K562 (cell line): Measurements from ENCODE around the gene TMEM14C. TPM values are rescaled to one million over a fixed set of nuclear protein-coding genes. Genes with fewer than 3 reads are reported as not detected.

Experiments
- ASH1L ChIP-seq: fragments of 450-650 bp; IDR thresholded peaks from 2 replicates; pipeline ENCODE4 v1.6.1; 2018; ENCODE audit warnings: borderline replicate concordance, mild to moderate bottlenecking, low read depth; ENCODE audit not compliant: partially characterized antibody
- CHD4 ChIP-seq: fragments of 200-600 bp; sonication (generic); IDR thresholded peaks from 3 replicates; pipeline ENCODE4 v1.6.1; 2012; ENCODE audit warnings: low read depth, mild to moderate bottlenecking, mixed read lengths, low read length, inconsistent platforms; ENCODE audit not compliant: insufficient read depth, insufficient replicate concordance, poor library complexity, severe bottlenecking
- EHMT2 ChIP-seq: fragments of 450-650 bp; IDR thresholded peaks from 2 replicates; pipeline ENCODE4 v1.6.1; 2018; ENCODE audit warnings: antibody characterized with exemption
- EWSR1 ChIP-seq: fragments of 450-650 bp; IDR thresholded peaks from 2 replicates; pipeline ENCODE4 v1.6.1; 2018; ENCODE audit warnings: borderline replicate concordance, mild to moderate bottlenecking, low read depth, moderate library complexity; ENCODE audit not compliant: partially characterized antibody
- HEY1 ChIP-seq: fragments of 250-450 bp; sonication (Bioruptor Pico); IDR thresholded peaks from 2 replicates; pipeline ENCODE4 v1.5.0; 2020; ENCODE audit warnings: mild to moderate bottlenecking, moderate library complexity, borderline replicate concordance
- IRF2 ChIP-seq: sonication (generic); formaldehyde crosslinking; IDR thresholded peaks from 2 replicates; pipeline ENCODE4 v1.8.1; 2022; ENCODE audit warnings: mild to moderate bottlenecking, missing genetic modification reagents
- MAFF ChIP-seq: IDR thresholded peaks from 2 replicates; pipeline ENCODE4 v1.6.1; 2012; ENCODE audit warnings: low read length, improper control_type of control experiment
- NCOR1 ChIP-seq: fragments of 450-650 bp; IDR thresholded peaks from 2 replicates; pipeline ENCODE4 v1.6.1; 2016; ENCODE audit warnings: mild to moderate bottlenecking, moderate library complexity
- NFE2 ChIP-seq: IDR thresholded peaks from 2 replicates; pipeline ENCODE4 v1.6.1; 2014; ENCODE audit warnings: antibody characterized with exemption, low read depth
- PHB ChIP-seq: fragments of 250-450 bp; sonication (Bioruptor Pico); IDR thresholded peaks from 2 replicates; pipeline ENCODE4 v1.5.0; 2021
- PML ChIP-seq: IDR thresholded peaks from 2 replicates; pipeline ENCODE4 v1.6.1; 2012; ENCODE audit warnings: low read length, inconsistent platforms
- POU5F1 ChIP-seq: fragments of 150-350 bp; IDR thresholded peaks from 2 replicates; pipeline ENCODE4 v1.6.1; 2014; ENCODE audit warnings: borderline replicate concordance, low read length, low read depth, mild to moderate bottlenecking; ENCODE audit not compliant: partially characterized antibody
- PYGO2 ChIP-seq: fragments of 450-650 bp; IDR thresholded peaks from 2 replicates; pipeline ENCODE4 v1.6.1; 2016; ENCODE audit warnings: mild to moderate bottlenecking, missing genetic modification characterization, moderate library complexity, missing compliant biosample characterization
- RBBP5 ChIP-seq: fragments of 200-600 bp; sonication (generic); IDR thresholded peaks from 2 replicates; pipeline ENCODE4 v1.6.1; 2012; ENCODE audit warnings: borderline replicate concordance, mild to moderate bottlenecking, low read length, control low read depth, inconsistent platforms; ENCODE audit not compliant: insufficient read depth, poor library complexity, severe bottlenecking
- SMAD1 ChIP-seq: fragments of 150-350 bp; IDR thresholded peaks from 2 replicates; pipeline ENCODE4 v1.6.1; 2014; ENCODE audit warnings: low read length, low read depth; ENCODE audit not compliant: partially characterized antibody
- SREBF1 ChIP-seq: fragments of 150-350 bp; IDR thresholded peaks from 2 replicates; pipeline ENCODE4 v1.6.1; 2014; ENCODE audit warnings: antibody characterized with exemption, low read depth, low read length, borderline replicate concordance
- SRSF9 ChIP-seq: fragments of 200-400 bp; formaldehyde crosslinking; IDR thresholded peaks from 2 replicates; pipeline ENCODE4 v1.6.1; 2017; ENCODE audit warnings: low read depth, low read length, borderline replicate concordance
- TCF3 ChIP-seq: sonication (generic); formaldehyde crosslinking; IDR thresholded peaks from 2 replicates; pipeline ENCODE4 v1.4.0; 2020; ENCODE audit warnings: mild to moderate bottlenecking, missing genetic modification reagents
- ZFP1 ChIP-seq: fragments of 450-650 bp; formaldehyde crosslinking; IDR thresholded peaks from 2 replicates; pipeline ENCODE4 v1.4.0; 2020; ENCODE audit warnings: mild to moderate bottlenecking, mixed read lengths
- ZNF316 ChIP-seq: fragments of 450-650 bp; IDR thresholded peaks from 2 replicates; pipeline ENCODE4 v1.6.1; 2016
- ZNF707 ChIP-seq: fragments of 250-450 bp; sonication (Bioruptor Pico); conservative IDR thresholded peaks from 2 replicates; pipeline ENCODE4 v1.8.0; 2022; ENCODE audit warnings: inconsistent platforms, mild to moderate bottlenecking, moderate library complexity
- ZNF830 ChIP-seq: fragments of 250-450 bp; sonication (Bioruptor Pico); IDR thresholded peaks from 2 replicates; pipeline ENCODE4 v1.5.0; 2021; ENCODE audit warnings: mild to moderate bottlenecking
- polyA plus RNA-seq, 8 experiments: library from polyadenylated mRNA; depleted of rRNA in 4 of 8; stranded (reverse) in 5 of 8; unstranded in 3 of 8; fragments of >200 nt; fragmentation: Nextera tagmentation in 2 of 8; fragmentation: Illumina TruSeq in 1 of 8; extraction: Ambion mirVana in 2 of 8; extraction: Trizol in 1 of 8; gene quantifications; 2 replicates each; pipeline versions ENCODE4 v1.2.1 to v1.2.3, GENCODE V29; 2011 to 2014; ENCODE audit warnings: inconsistent platforms in 1 of 8, missing spikeins in 1 of 8
- total RNA-seq, 7 experiments: library from RNA; depleted of rRNA in 6 of 7; stranded (reverse); fragments of >200 nt in 6 of 7; fragmentation: Illumina TruSeq in 2 of 7; extraction: Trizol in 2 of 7; gene quantifications; 2 replicates each; pipeline versions ENCODE4 v1.2.1 to v1.2.3, GENCODE V29; 2011 to 2021; ENCODE audit warnings: low replicate concordance in 1 of 7
- TF ChIP-seq, protein P1 (sequence below): fragments of 250-450 bp; sonication (Bioruptor Pico); IDR thresholded peaks from 2 replicates; pipeline ENCODE4 v1.8.0; 2022; ENCODE audit warnings: inconsistent platforms
- TF ChIP-seq, protein P2 (sequence below): fragments of 250-450 bp; sonication (Bioruptor Pico); IDR thresholded peaks from 2 replicates; pipeline ENCODE4 v1.4.0; 2020; ENCODE audit warnings: mild to moderate bottlenecking
- TF ChIP-seq, protein P3 (sequence below): fragments of 250-450 bp; sonication (Bioruptor Pico); IDR thresholded peaks from 2 replicates; pipeline ENCODE4 v1.4.0; 2020; ENCODE audit warnings: borderline replicate concordance

The TMEM14C gene
- total and polyA plus RNA-seq, 9 of the 15 experiments (the other 6 are each of a cell fraction or from before 2014, with no cell fraction given): 151 to 496 (median 263) TPM

DNA sequence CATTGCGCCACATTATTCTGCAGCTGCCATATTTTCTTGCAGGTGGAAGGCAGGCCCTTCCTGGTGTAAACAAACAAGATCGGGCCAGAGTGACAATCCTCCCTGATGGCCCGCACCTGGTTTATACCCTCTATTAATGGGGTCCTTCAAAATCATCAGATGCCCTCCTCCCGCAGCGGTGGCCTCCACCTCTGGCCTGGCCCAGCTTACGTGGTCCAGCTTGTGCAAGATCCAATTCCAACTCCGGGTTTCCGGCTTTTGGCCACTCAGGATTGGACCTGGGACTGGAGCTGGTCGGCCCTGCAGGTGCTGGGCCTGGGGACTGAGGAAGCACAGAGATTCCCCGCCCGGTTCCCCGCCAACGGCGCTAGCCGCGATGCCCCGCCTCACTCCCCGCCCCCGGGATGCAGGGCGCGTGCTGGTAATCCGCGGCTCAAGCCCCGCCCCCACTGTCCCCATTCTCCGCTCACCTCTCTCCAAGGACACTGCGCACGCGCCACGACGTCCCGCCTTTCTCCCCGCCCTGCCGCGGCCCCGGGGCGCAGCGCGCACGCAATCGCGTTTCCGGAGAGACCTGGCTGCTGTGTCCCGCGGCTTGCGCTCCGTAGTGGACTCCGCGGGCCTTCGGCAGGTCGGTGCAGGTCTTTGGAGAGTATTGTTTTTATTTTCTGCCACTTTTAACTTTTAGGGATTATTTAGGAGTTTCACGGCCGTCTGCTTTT lies 24.5 kb downstream of the TMEM14C start, which contains the start of gene TMEM14B (continued):
- no peak for TF ChIP-seq SRSF9
- no peak for TF ChIP-seq ZNF707
- TF ChIP-seq CHD4: no peak
- TF ChIP-seq SMAD1: no peak
- peak; percentile 88 for TF ChIP-seq RBBP5
- no peak for TF ChIP-seq EHMT2
- TF ChIP-seq, protein P1, sequence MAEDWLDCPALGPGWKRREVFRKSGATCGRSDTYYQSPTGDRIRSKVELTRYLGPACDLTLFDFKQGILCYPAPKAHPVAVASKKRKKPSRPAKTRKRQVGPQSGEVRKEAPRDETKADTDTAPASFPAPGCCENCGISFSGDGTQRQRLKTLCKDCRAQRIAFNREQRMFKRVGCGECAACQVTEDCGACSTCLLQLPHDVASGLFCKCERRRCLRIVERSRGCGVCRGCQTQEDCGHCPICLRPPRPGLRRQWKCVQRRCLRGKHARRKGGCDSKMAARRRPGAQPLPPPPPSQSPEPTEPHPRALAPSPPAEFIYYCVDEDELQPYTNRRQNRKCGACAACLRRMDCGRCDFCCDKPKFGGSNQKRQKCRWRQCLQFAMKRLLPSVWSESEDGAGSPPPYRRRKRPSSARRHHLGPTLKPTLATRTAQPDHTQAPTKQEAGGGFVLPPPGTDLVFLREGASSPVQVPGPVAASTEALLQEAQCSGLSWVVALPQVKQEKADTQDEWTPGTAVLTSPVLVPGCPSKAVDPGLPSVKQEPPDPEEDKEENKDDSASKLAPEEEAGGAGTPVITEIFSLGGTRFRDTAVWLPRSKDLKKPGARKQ (CRISPR knock-in tag): no peak
- peak; percentile 25; the same call in 1 of the 2 replicates for TF ChIP-seq PHB (CRISPR knock-in tag)
- no peak for TF ChIP-seq ZNF316
- no peak for TF ChIP-seq EWSR1
- TF ChIP-seq, protein P2, sequence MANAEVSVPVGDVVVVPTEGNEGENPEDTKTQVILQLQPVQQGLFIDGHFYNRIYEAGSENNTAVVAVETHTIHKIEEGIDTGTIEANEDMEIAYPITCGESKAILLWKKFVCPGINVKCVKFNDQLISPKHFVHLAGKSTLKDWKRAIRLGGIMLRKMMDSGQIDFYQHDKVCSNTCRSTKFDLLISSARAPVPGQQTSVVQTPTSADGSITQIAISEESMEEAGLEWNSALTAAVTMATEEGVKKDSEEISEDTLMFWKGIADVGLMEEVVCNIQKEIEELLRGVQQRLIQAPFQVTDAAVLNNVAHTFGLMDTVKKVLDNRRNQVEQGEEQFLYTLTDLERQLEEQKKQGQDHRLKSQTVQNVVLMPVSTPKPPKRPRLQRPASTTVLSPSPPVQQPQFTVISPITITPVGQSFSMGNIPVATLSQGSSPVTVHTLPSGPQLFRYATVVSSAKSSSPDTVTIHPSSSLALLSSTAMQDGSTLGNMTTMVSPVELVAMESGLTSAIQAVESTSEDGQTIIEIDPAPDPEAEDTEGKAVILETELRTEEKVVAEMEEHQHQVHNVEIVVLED: peak; percentile 91
- peak; percentile 42; the same call in 1 of the 2 replicates for TF ChIP-seq TCF3 (CRISPR knock-in tag)
- TF ChIP-seq HEY1 (CRISPR knock-in tag): 0 out of 2 replicates have a peak, but pooled peaks have one; percentile 64
- TF ChIP-seq, protein P3, sequence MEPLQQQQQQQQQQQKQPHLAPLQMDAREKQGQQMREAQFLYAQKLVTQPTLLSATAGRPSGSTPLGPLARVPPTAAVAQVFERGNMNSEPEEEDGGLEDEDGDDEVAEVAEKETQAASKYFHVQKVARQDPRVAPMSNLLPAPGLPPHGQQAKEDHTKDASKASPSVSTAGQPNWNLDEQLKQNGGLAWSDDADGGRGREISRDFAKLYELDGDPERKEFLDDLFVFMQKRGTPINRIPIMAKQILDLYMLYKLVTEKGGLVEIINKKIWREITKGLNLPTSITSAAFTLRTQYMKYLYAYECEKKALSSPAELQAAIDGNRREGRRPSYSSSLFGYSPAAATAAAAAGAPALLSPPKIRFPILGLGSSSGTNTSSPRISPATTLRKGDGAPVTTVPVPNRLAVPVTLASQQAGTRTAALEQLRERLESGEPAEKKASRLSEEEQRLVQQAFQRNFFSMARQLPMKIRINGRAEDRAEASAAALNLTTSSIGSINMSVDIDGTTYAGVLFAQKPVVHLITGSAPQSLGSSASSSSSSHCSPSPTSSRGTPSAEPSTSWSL (CRISPR knock-in tag): peak; percentile 10; the same call in 1 of the 2 replicates
- no peak for TF ChIP-seq PYGO2 (tag)
- no peak for TF ChIP-seq NCOR1
- TF ChIP-seq POU5F1: no peak
- peak; percentile 10; the same call in 1 of the 2 replicates for TF ChIP-seq NFE2
- TF ChIP-seq ZFP1 (CRISPR knock-in tag): no peak
- no peak for TF ChIP-seq ASH1L
- TF ChIP-seq MAFF: no peak
- TF ChIP-seq IRF2 (CRISPR knock-in tag): no peak
- TF ChIP-seq SREBF1: no peak
- no peak for TF ChIP-seq ZNF830 (CRISPR knock-in tag)
- TF ChIP-seq PML: peak; percentile 56; the same call in 1 of the 2 replicates
